ENCODE data around the gene MYCBP2.
"Not testable (repeated sequence)": the region's sequence is repeated elsewhere in the genome, so short reads cannot be mapped to it uniquely, and the experiment has no call there.

The MYCBP2 gene

DNA sequence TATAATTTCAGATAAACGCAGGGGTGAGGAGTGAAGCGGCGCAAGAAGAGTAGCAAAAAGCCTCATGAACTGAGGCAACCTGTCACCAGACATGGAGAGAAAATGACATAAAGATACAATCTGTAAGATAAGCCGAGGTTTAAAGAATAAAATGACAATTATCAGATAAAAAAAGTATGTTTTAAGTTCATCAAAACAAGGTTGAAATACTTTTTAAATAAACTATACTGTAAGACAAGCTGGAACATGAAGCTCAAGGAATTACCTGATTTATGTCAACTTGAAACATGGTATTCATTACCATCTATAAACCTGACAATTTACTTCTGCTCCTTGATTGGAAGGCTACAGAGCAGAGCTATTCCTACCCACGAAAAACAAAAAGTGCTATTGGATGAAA is 61.6 kb downstream of the MYCBP2 start:
- no peak overlapping the region for H3K4me2 ChIP-seq (ENCODE audit: low read length)
- no peaks in the 10 kb centered on the region for H3K79me2 ChIP-seq (ENCODE audit: control insufficient read depth, insufficient read depth, low read length)
- H3K4me1 ChIP-seq (ENCODE audit: control insufficient read depth, low read depth, low read length) = no peaks in the 10 kb centered on the region
- no peak overlapping the region for H3K23ac ChIP-seq (ENCODE audit: low read length)
- H3K79me1 ChIP-seq (ENCODE audit: low read length) = no peaks in the 10 kb centered on the region
- no peak overlapping the region for H3K4me3 ChIP-seq (ENCODE audit: low read length)
- H4K8ac ChIP-seq (ENCODE audit: low read depth, low read length) = no peak overlapping the region
- no peaks in the 10 kb centered on the region for H3K36me3 ChIP-seq (ENCODE audit: control insufficient read depth, insufficient read depth, low read length)
- no CpG with 5 or more reads among the region's 5 CpGs for WGBS (ENCODE audit: extremely low coverage, insufficient coverage, low lambda C conversion rate)
- no peak overlapping the region for H2BK5ac ChIP-seq (ENCODE audit: low read length)
- no peak for DNase-seq
- H2AK5ac ChIP-seq (ENCODE audit: low read length) = no peak overlapping the region
- no peak overlapping the region for H4K5ac ChIP-seq (ENCODE audit: low read length)
- H3K27ac ChIP-seq (ENCODE audit: low read depth, low read length) = no peak overlapping the region
- no peak overlapping the region for H3K56ac ChIP-seq (ENCODE audit: low read length)
- H2BK120ac ChIP-seq (ENCODE audit: low read depth, low read length) = no peak overlapping the region
- H3K27me3 ChIP-seq (ENCODE audit: insufficient read depth, low read length, poor library complexity) = no peaks in the 10 kb centered on the region
- no peak overlapping the region for H3K18ac ChIP-seq (ENCODE audit: low read length)
- no peak overlapping the region for H3K9ac ChIP-seq (ENCODE audit: low read length)
- no peak overlapping the region for H2BK15ac ChIP-seq (replicated peaks; ENCODE audit: low read depth)
- H3K4ac ChIP-seq (ENCODE audit: low read depth, low read length) = no peak overlapping the region

DNA sequence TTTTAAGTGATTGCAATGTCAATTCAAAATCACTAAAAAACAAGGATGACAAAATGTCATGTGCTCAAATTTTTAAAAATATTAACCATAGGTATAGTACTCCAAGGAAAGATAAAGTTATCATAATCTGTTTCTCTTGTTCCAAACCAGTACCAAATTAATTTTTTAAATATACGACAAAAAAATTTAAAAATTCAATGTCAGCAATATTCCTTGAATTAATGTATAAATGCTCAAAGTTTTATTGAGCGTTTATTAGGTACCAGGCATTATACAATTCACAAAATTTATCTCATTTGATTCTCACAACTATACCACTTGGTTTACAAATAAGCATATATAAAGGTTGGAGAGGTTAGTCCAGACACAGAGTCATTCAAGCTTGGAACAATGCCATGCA is 64.7 kb downstream of the MYCBP2 start:
- Histone ChIP-seq H2AK5ac (ENCODE audit: low read length) (no peak overlapping the region), H2BK120ac (ENCODE audit: low read depth, low read length) (no peak overlapping the region), H2BK15ac (replicated peaks; ENCODE audit: low read depth) (no peak overlapping the region), H4K5ac (ENCODE audit: low read length) (no peak overlapping the region), H2BK5ac (ENCODE audit: low read length) (no peak overlapping the region), H3K4me3 (ENCODE audit: low read length) (no peak overlapping the region), H3K36me3 (ENCODE audit: control insufficient read depth, insufficient read depth, low read length) (no peaks in the 10 kb centered on the region), H4K8ac (ENCODE audit: low read depth, low read length) (no peak overlapping the region), H3K23ac (ENCODE audit: low read length) (no peak overlapping the region), H3K4me2 (ENCODE audit: low read length) (no peak overlapping the region), H3K27me3 (ENCODE audit: insufficient read depth, low read length, poor library complexity) (no peaks in the 10 kb centered on the region), H3K56ac (ENCODE audit: low read length) (no peak overlapping the region), H3K9ac (ENCODE audit: low read length) (no peak overlapping the region), H3K79me1 (ENCODE audit: low read length) (no peaks in the 10 kb centered on the region), H3K27ac (ENCODE audit: low read depth, low read length) (no peak overlapping the region), H3K79me2 (ENCODE audit: control insufficient read depth, insufficient read depth, low read length) (no peaks in the 10 kb centered on the region), H3K4ac (ENCODE audit: low read depth, low read length) (no peak overlapping the region), H3K18ac (ENCODE audit: low read length) (no peak overlapping the region), H3K4me1 (ENCODE audit: control insufficient read depth, low read depth, low read length) (no peaks in the 10 kb centered on the region)
- no peak for DNase-seq
- 100% methylated on average over 1 of the region's 2 CpGs for WGBS (ENCODE audit: extremely low coverage, insufficient coverage, low lambda C conversion rate)

GRCh38 chr13:77250975-77251374 is 75.9 kb downstream of the MYCBP2 start:
- H3K18ac ChIP-seq (ENCODE audit: low read length) = no peak overlapping the region
- H2BK15ac ChIP-seq (replicated peaks; ENCODE audit: low read depth) = no peak overlapping the region
- no peaks in the 10 kb centered on the region for H3K79me1 ChIP-seq (ENCODE audit: low read length)
- no peaks in the 10 kb centered on the region for H3K4me1 ChIP-seq (ENCODE audit: control insufficient read depth, low read depth, low read length)
- H3K27me3 ChIP-seq (ENCODE audit: insufficient read depth, low read length, poor library complexity) = no peaks in the 10 kb centered on the region
- H3K4me2 ChIP-seq (ENCODE audit: low read length) = no peak overlapping the region
- no CpG with 5 or more reads among the region's 3 CpGs for WGBS (ENCODE audit: extremely low coverage, insufficient coverage, low lambda C conversion rate)
- H3K56ac ChIP-seq (ENCODE audit: low read length) = no peak overlapping the region
- no peaks in the 10 kb centered on the region for H3K36me3 ChIP-seq (ENCODE audit: control insufficient read depth, insufficient read depth, low read length)
- no peak overlapping the region for H4K8ac ChIP-seq (ENCODE audit: low read depth, low read length)
- no peak overlapping the region for H3K23ac ChIP-seq (ENCODE audit: low read length)
- H2AK5ac ChIP-seq (ENCODE audit: low read length) = no peak overlapping the region
- no peak overlapping the region for H3K9ac ChIP-seq (ENCODE audit: low read length)
- no peak overlapping the region for H3K27ac ChIP-seq (ENCODE audit: low read depth, low read length)
- no peaks in the 10 kb centered on the region for H3K79me2 ChIP-seq (ENCODE audit: control insufficient read depth, insufficient read depth, low read length)
- H2BK5ac ChIP-seq (ENCODE audit: low read length) = no peak overlapping the region
- DNase-seq = no peak
- H4K5ac ChIP-seq (ENCODE audit: low read length) = no peak overlapping the region
- no peak overlapping the region for H3K4ac ChIP-seq (ENCODE audit: low read depth, low read length)
- no peak overlapping the region for H3K4me3 ChIP-seq (ENCODE audit: low read length)
- no peak overlapping the region for H2BK120ac ChIP-seq (ENCODE audit: low read depth, low read length)

DNA sequence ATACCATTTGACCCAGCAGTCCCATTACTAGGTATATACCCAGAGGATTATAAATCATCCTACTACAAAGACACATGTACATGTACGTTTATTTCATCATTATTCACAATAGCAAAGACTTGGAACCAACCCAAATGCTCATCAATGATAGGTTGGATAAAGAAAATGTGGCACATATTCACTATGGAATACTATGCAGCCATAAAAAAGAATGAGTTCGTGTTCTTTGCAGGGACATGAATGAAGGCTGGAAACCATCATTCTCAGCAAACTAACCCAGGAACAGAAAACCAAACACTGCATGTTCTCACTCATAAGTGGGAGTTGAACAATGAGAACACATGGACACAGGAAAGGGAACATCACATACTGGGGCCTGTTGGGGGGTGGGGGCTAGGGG is 81.7 kb downstream of the MYCBP2 start:
- H3K4me2 ChIP-seq (ENCODE audit: low read length); H3K56ac ChIP-seq (ENCODE audit: low read length); H3K79me2 ChIP-seq (ENCODE audit: control insufficient read depth, insufficient read depth, low read length); H3K36me3 ChIP-seq (ENCODE audit: control insufficient read depth, insufficient read depth, low read length); H3K23ac ChIP-seq (ENCODE audit: low read length); DNase-seq; H2BK5ac ChIP-seq (ENCODE audit: low read length); H3K9ac ChIP-seq (ENCODE audit: low read length); H3K4me3 ChIP-seq (ENCODE audit: low read length); H3K4me1 ChIP-seq (ENCODE audit: control insufficient read depth, low read depth, low read length); H4K5ac ChIP-seq (ENCODE audit: low read length); H2BK120ac ChIP-seq (ENCODE audit: low read depth, low read length); H2BK15ac ChIP-seq (replicated peaks; ENCODE audit: low read depth); H3K27me3 ChIP-seq (ENCODE audit: insufficient read depth, low read length, poor library complexity); H2AK5ac ChIP-seq (ENCODE audit: low read length); H3K18ac ChIP-seq (ENCODE audit: low read length); H3K4ac ChIP-seq (ENCODE audit: low read depth, low read length); H3K27ac ChIP-seq (ENCODE audit: low read depth, low read length); H3K79me1 ChIP-seq (ENCODE audit: low read length); H4K8ac ChIP-seq (ENCODE audit: low read depth, low read length): not testable (repeated sequence)
- no CpG with 5 or more reads among the region's 2 CpGs for WGBS (ENCODE audit: extremely low coverage, insufficient coverage, low lambda C conversion rate)

GRCh38 chr13:77239312-77239711 is 87.6 kb downstream of the MYCBP2 start:
- WGBS (ENCODE audit: extremely low coverage, insufficient coverage, low lambda C conversion rate) = no CpG with 5 or more reads among the region's 3 CpGs
- Histone ChIP-seq H3K27ac (ENCODE audit: low read depth, low read length) (no peak overlapping the region), H3K4me2 (ENCODE audit: low read length) (no peak overlapping the region), H3K23ac (ENCODE audit: low read length) (no peak overlapping the region), H3K4ac (ENCODE audit: low read depth, low read length) (no peak overlapping the region), H3K56ac (ENCODE audit: low read length) (no peak overlapping the region), H3K79me1 (ENCODE audit: low read length) (no peaks in the 10 kb centered on the region), H3K27me3 (ENCODE audit: insufficient read depth, low read length, poor library complexity) (no peaks in the 10 kb centered on the region), H3K18ac (ENCODE audit: low read length) (no peak overlapping the region), H3K79me2 (ENCODE audit: control insufficient read depth, insufficient read depth, low read length) (no peaks in the 10 kb centered on the region), H3K36me3 (ENCODE audit: control insufficient read depth, insufficient read depth, low read length) (no peaks in the 10 kb centered on the region), H2BK15ac (replicated peaks; ENCODE audit: low read depth) (no peak overlapping the region), H3K4me1 (ENCODE audit: control insufficient read depth, low read depth, low read length) (no peaks in the 10 kb centered on the region), H3K4me3 (ENCODE audit: low read length) (no peak overlapping the region), H2BK5ac (ENCODE audit: low read length) (no peak overlapping the region), H4K5ac (ENCODE audit: low read length) (no peak overlapping the region), H3K9ac (ENCODE audit: low read length) (no peak overlapping the region), H2AK5ac (ENCODE audit: low read length) (no peak overlapping the region), H2BK120ac (ENCODE audit: low read depth, low read length) (no peak overlapping the region), H4K8ac (ENCODE audit: low read depth, low read length) (no peak overlapping the region)
- DNase-seq = no peak

- H3K36me3 ChIP-seq (ENCODE audit: control insufficient read depth, insufficient read depth, low read length) = no peaks in the 10 kb centered on the region
Observed at GRCh38 chr13:77235456-77236022, 91.4 kb downstream of the MYCBP2 start.

More at GRCh38 chr13:77235456-77236022, 91.4 kb downstream of the MYCBP2 start:
- H2AK5ac ChIP-seq (ENCODE audit: low read length) = no peak overlapping the region
- no peak overlapping the region for H4K8ac ChIP-seq (ENCODE audit: low read depth, low read length)
- no peak for DNase-seq
- no peak overlapping the region for H3K27ac ChIP-seq (ENCODE audit: low read depth, low read length)
- H2BK15ac ChIP-seq (replicated peaks; ENCODE audit: low read depth) = no peak overlapping the region
- no peak overlapping the region for H2BK120ac ChIP-seq (ENCODE audit: low read depth, low read length)
- no peaks in the 10 kb centered on the region for H3K79me1 ChIP-seq (ENCODE audit: low read length)
- H3K23ac ChIP-seq (ENCODE audit: low read length) = no peak overlapping the region
- H3K27me3 ChIP-seq (ENCODE audit: insufficient read depth, low read length, poor library complexity) = no peaks in the 10 kb centered on the region
- H3K79me2 ChIP-seq (ENCODE audit: control insufficient read depth, insufficient read depth, low read length) = no peaks in the 10 kb centered on the region
- H3K4me1 ChIP-seq (ENCODE audit: control insufficient read depth, low read depth, low read length) = peaks cover 2% of the 10 kb centered on the region
- H3K56ac ChIP-seq (ENCODE audit: low read length) = no peak overlapping the region
- no peak overlapping the region for H3K4me3 ChIP-seq (ENCODE audit: low read length)
- H3K9ac ChIP-seq (ENCODE audit: low read length) = no peak overlapping the region
- H3K4me2 ChIP-seq (ENCODE audit: low read length) = no peak overlapping the region
- no peak overlapping the region for H3K18ac ChIP-seq (ENCODE audit: low read length)
- no peak overlapping the region for H2BK5ac ChIP-seq (ENCODE audit: low read length)
- H4K5ac ChIP-seq (ENCODE audit: low read length) = no peak overlapping the region
- no peak overlapping the region for H3K4ac ChIP-seq (ENCODE audit: low read depth, low read length)

Data from mesendoderm (in vitro differentiated cells).